Coronary artery (tissue), 2 donors: ENCODE measurements around the gene FLT4.
"Not testable (repeated sequence)": the region's sequence is repeated elsewhere in the genome, so short reads cannot be mapped to it uniquely, and the experiment has no call there.

Experiments
- DNase-seq: peaks from one replicate; pipeline ENCODE4 v3.0.0-alpha.2; 2017; ENCODE audit warnings: low spot score
- H3K27ac ChIP-seq, 2 donors: fragments of 200-600 bp; sonication (generic); one replicate each; pipeline ENCODE4 v1.5.1; 2016 to 2019
- H3K4me3 ChIP-seq: fragments of 200-600 bp; sonication (generic); 2 replicates; pipeline ENCODE4 v1.5.1; 2016; ENCODE audit warnings: mild to moderate bottlenecking, moderate library complexity
- TF ChIP-seq, protein P1 (sequence below): fragments of 200-600 bp; sonication (generic); IDR thresholded peaks from one replicate; pipeline ENCODE4 v1.5.1; 2019; ENCODE audit warnings: antibody characterized with exemption

Gene FLT4

GRCh38 chr5:180675036-180675635 is 25.7 kb upstream of the FLT4 start:
- no peak overlapping the region for H3K4me3 ChIP-seq
- H3K27ac ChIP-seq = no peak overlapping the region
- DNase-seq = no peak
- TF ChIP-seq, protein P1, sequence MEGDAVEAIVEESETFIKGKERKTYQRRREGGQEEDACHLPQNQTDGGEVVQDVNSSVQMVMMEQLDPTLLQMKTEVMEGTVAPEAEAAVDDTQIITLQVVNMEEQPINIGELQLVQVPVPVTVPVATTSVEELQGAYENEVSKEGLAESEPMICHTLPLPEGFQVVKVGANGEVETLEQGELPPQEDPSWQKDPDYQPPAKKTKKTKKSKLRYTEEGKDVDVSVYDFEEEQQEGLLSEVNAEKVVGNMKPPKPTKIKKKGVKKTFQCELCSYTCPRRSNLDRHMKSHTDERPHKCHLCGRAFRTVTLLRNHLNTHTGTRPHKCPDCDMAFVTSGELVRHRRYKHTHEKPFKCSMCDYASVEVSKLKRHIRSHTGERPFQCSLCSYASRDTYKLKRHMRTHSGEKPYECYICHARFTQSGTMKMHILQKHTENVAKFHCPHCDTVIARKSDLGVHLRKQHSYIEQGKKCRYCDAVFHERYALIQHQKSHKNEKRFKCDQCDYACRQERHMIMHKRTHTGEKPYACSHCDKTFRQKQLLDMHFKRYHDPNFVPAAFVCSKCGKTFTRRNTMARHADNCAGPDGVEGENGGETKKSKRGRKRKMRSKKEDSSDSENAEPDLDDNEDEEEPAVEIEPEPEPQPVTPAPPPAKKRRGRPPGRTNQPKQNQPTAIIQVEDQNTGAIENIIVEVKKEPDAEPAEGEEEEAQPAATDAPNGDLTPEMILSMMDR = no peak

DNA sequence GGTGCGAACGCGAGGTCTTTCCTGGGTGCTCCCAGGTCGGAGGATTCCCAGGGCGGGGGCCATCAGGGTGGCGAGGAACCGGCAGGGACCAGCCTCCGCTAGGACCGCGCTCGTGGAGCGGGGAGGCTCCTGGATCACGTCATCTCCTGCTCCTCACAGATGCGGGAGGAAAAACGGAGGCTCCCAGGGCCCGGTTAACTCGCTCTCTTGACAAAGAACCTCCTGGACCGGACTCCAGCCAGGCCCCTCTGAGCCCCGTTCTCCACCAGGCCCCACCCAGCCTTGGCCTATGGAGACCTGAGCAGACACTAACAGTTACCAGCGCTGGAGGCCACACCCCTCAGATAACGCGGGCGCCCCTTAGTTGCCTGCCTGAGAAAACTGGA is 24.7 kb upstream of the FLT4 start:
- H3K4me3 ChIP-seq = peak overlapping the region; percentile 36
- H3K27ac ChIP-seq, DNase-seq: not testable (repeated sequence)

GRCh38 chr5:180673371-180674089 is 24.1 kb upstream of the FLT4 start:
- no peak overlapping the region for H3K27ac ChIP-seq
- no peak for DNase-seq
- H3K4me3 ChIP-seq = peak overlapping the region; percentile 36
- TF ChIP-seq, protein P1 = no peak

DNA sequence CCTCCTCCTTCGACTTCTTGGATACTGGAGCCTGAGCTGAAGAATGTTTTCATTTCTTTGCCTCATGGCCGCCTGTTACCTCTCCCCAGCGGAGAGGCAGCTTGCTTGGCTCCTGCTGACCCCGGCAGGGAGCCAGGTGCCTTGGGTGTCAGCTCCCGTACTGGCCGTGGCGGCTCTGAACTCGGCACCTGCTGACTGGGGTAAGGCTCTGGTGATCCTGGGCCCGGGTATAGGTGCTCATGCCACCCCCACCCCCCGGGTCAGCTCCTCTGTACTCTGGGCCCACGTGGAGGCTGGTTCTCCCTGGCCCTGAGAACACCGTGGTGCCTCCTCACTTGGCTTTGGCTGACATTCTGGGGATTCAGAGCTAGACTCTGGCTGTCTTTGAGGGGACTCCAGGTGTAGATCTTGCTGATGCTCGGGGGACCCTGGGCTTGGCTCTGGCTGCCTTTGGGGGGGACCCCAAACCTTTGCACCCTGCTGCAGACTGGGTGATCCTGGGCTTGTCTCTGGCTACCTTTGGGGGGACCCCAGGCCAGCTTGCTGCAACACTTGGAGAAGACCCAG is 22.6 kb upstream of the FLT4 start:
- H3K27ac ChIP-seq, H3K4me3 ChIP-seq, DNase-seq: not testable (repeated sequence)

- Histone ChIP-seq H3K27ac (no peak overlapping the region), H3K4me3 (no peak overlapping the region)
- DNase-seq = no peak
- TF ChIP-seq, protein P1 = peak; percentile 28
Observed at GRCh38 chr5:180670586-180671359, 21.4 kb upstream of the FLT4 start.

GRCh38 chr5:180670157-180670556 is 20.8 kb upstream of the FLT4 start:
- TF ChIP-seq, protein P1 = no peak

DNA sequence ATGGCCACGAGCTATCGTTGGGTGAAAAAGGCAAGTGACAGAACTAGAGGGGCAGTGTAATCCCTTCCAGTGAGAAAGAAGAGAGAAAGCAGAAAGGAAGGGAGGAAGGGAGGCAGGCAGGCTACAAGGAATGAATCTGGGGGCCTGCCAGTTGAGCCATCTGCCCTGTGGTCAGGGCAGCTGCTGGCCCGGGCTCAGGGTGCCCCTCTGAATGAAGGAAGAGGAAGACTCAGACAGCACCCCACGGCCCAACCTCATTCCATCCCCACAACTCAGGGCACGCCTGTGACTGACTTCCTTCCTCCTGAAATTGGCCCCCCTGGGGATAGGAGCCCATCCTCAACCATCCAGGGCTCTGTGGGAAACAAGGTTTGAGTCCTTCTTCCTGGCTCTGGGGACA is 20.3 kb upstream of the FLT4 start:
- Histone ChIP-seq H3K27ac (no peak overlapping the region), H3K4me3 (no peak overlapping the region)
- TF ChIP-seq, protein P1 = no peak
- DNase-seq = no peak

More at GRCh38 chr5:180670157-180670556, 20.8 kb upstream of the FLT4 start:
- no peak for DNase-seq
- no peak overlapping the region for H3K27ac ChIP-seq
- H3K4me3 ChIP-seq = no peak overlapping the region
